MM.1S (cell line): ENCODE data around the gene RBPMS2.

Source experiments
- DNase-seq: peaks from one replicate; pipeline ENCODE4 v3.0.0-alpha.2; 2015
- H2AFZ ChIP-seq: fragments of 300-600 bp; sonication (generic); 2 replicates; pipeline ENCODE4 v1.6.0; 2016; ENCODE audit warnings: antibody characterized with exemption, low read length
- H3F3A ChIP-seq: fragments of 300-600 bp; sonication (generic); 2 replicates; pipeline ENCODE4 v1.6.1; 2016; ENCODE audit warnings: mild to moderate bottlenecking, antibody characterized with exemption, low read length, moderate library complexity, mixed read lengths; ENCODE audit not compliant: insufficient read depth
- H3K27ac ChIP-seq: fragments of 300-600 bp; sonication (generic); 2 replicates; pipeline ENCODE4 v1.5.1; 2016; ENCODE audit warnings: mild to moderate bottlenecking, low read length
- H3K27me3 ChIP-seq: fragments of 300-600 bp; sonication (generic); replicated peaks from 2 replicates; pipeline ENCODE4 v1.6.0; 2016; ENCODE audit warnings: low read length; ENCODE audit not compliant: insufficient read depth
- H3K36me3 ChIP-seq: fragments of 300-600 bp; sonication (generic); replicated peaks from 2 replicates; pipeline ENCODE4 v1.6.1; 2016; ENCODE audit warnings: mild to moderate bottlenecking, low read length, mixed read lengths; ENCODE audit not compliant: insufficient read depth
- H3K4me1 ChIP-seq: fragments of 300-600 bp; sonication (generic); 2 replicates; pipeline ENCODE4 v1.6.1; 2016; ENCODE audit warnings: low read length, mixed read lengths
- H3K4me2 ChIP-seq: fragments of 300-600 bp; sonication (generic); 2 replicates; pipeline ENCODE4 v1.6.0; 2016; ENCODE audit warnings: low read depth, low read length
- H3K4me3 ChIP-seq: fragments of 300-600 bp; sonication (generic); 2 replicates; pipeline ENCODE4 v1.5.1; 2016; ENCODE audit warnings: low read length, mixed read lengths
- H3K79me2 ChIP-seq: fragments of 300-600 bp; sonication (generic); 2 replicates; pipeline ENCODE4 v1.6.1; 2016; ENCODE audit warnings: mixed run types, low read length, mixed read lengths
- H3K9ac ChIP-seq: fragments of 300-600 bp; sonication (generic); 2 replicates; pipeline ENCODE4 v1.6.1; 2016; ENCODE audit warnings: low read length, mixed read lengths
- H3K9me2 ChIP-seq: fragments of 300-600 bp; sonication (generic); replicated peaks from 2 replicates; pipeline ENCODE4 v1.6.1; 2016; ENCODE audit warnings: mild to moderate bottlenecking, low read length, mixed read lengths; ENCODE audit not compliant: insufficient read depth
- H3K9me3 ChIP-seq: fragments of 300-600 bp; sonication (generic); replicated peaks from 2 replicates; pipeline ENCODE4 v1.6.1; 2016; ENCODE audit warnings: mild to moderate bottlenecking, low read length, mixed read lengths; ENCODE audit not compliant: insufficient read depth
- H4K20me1 ChIP-seq: fragments of 300-600 bp; sonication (generic); 2 replicates; pipeline ENCODE4 v1.6.1; 2016; ENCODE audit warnings: mild to moderate bottlenecking, low read length, moderate library complexity, mixed read lengths; ENCODE audit not compliant: insufficient read depth
- EZH2 ChIP-seq: fragments of 300-600 bp; sonication (generic); optimal IDR thresholded peaks from 2 replicates; pipeline ENCODE3; 2017; ENCODE audit warnings: low read depth, mild to moderate bottlenecking, antibody characterized with exemption, low read length, mixed read lengths
- EZH2phosphoT487 ChIP-seq: fragments of 300-600 bp; sonication (generic); IDR thresholded peaks from 2 replicates; pipeline ENCODE4 v1.6.1; 2018; ENCODE audit warnings: antibody characterized with exemption, low read length
- TF ChIP-seq, protein P1 (sequence below): fragments of 300-600 bp; sonication (generic); IDR thresholded peaks from 2 replicates; pipeline ENCODE4 v1.5.1; 2016; ENCODE audit warnings: antibody characterized with exemption, low read length, mixed read lengths

The RBPMS2 gene

DNA sequence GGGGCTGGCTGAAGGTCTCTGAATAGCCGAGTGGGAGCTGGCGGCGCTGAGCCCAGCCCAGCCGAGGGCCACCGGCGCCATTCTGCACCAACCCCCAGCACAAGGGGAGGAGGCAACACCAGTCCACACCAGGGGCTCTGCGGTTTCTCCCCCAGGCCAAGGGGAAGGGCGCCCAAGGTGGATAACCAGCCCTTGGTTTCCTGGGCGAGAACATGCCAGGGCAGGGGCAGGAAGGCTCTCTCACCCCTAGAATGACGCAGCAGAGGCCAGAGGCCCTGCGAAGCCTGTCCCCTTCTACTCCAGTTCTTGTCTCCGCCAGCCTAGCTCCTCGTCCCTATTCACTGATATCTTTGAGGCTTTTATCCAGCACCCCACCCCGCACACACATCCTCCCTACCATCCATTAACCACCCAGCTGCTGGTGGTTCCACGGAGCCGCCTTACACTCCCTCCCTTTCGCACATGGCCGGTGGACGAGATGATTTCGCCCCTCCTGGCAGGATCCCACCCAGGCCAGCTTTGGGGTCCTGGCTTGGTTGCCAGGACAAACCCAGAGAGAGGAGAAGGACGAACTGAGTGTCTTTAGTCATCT, 1.3 kb downstream of the RBPMS2 start:
- no peak for DNase-seq
- no peaks in the 10 kb centered on the region for H3K79me2 ChIP-seq

DNA sequence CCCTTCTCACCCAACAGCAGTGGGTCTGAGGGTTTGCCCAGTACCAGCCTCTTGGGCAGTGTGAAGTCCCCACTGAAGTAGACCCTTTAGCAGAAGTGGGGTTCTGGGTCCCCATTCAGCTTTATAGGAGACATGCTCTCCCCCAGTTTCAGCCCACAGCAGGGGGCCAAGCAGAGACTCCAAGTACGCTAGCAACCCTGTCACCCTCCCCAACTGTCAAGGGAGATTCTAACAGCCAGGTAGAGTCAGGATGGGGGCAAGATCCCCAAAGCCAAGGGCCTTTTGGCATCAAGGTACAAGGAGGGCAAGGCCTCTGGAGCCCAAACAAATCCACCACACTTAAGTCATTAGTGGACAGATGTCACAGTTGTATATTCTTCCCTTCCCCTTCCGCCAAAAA, 1.8 kb downstream of the RBPMS2 start:
- no peaks in the 10 kb centered on the region for H3K4me1 ChIP-seq
- H3K36me3 ChIP-seq: no peaks in the 10 kb centered on the region
- DNase-seq: no peak
- TF ChIP-seq EZH2: no peak
- no peak for TF ChIP-seq EZH2phosphoT487
- TF ChIP-seq, protein P1, sequence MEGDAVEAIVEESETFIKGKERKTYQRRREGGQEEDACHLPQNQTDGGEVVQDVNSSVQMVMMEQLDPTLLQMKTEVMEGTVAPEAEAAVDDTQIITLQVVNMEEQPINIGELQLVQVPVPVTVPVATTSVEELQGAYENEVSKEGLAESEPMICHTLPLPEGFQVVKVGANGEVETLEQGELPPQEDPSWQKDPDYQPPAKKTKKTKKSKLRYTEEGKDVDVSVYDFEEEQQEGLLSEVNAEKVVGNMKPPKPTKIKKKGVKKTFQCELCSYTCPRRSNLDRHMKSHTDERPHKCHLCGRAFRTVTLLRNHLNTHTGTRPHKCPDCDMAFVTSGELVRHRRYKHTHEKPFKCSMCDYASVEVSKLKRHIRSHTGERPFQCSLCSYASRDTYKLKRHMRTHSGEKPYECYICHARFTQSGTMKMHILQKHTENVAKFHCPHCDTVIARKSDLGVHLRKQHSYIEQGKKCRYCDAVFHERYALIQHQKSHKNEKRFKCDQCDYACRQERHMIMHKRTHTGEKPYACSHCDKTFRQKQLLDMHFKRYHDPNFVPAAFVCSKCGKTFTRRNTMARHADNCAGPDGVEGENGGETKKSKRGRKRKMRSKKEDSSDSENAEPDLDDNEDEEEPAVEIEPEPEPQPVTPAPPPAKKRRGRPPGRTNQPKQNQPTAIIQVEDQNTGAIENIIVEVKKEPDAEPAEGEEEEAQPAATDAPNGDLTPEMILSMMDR: no peak
- H3K79me2 ChIP-seq: no peaks in the 10 kb centered on the region
- H3K27me3 ChIP-seq: peaks cover 20% of the 10 kb centered on the region
- H2AFZ ChIP-seq: no peak overlapping the region
- no peak overlapping the region for H3K9ac ChIP-seq
- H3K9me3 ChIP-seq: no peaks in the 10 kb centered on the region
- no peak overlapping the region for H3K4me3 ChIP-seq
- no peaks in the 10 kb centered on the region for H3F3A ChIP-seq
- H3K27ac ChIP-seq: no peak overlapping the region
- no peaks in the 10 kb centered on the region for H3K9me2 ChIP-seq
- H4K20me1 ChIP-seq: no peaks in the 10 kb centered on the region
- H3K4me2 ChIP-seq: no peak overlapping the region

More for the DNA sequence above, 1.3 kb downstream of the RBPMS2 start:
- Histone ChIP-seq H3F3A (no peaks in the 10 kb centered on the region), H3K9me2 (no peaks in the 10 kb centered on the region), H3K36me3 (no peaks in the 10 kb centered on the region), H3K9ac (no peak overlapping the region), H3K27me3 (peaks cover 20% of the 10 kb centered on the region), H4K20me1 (no peaks in the 10 kb centered on the region), H3K4me3 (no peak overlapping the region), H3K27ac (no peak overlapping the region), H3K9me3 (no peaks in the 10 kb centered on the region), H2AFZ (no peak overlapping the region), H3K4me1 (no peaks in the 10 kb centered on the region), H3K4me2 (no peak overlapping the region)
- TF ChIP-seq, protein P1: no peak
- no peak for TF ChIP-seq EZH2
- no peak for TF ChIP-seq EZH2phosphoT487

- no peak for DNase-seq
- no peak overlapping the region for H3K9ac ChIP-seq
- H4K20me1 ChIP-seq: no peaks in the 10 kb centered on the region
- no peak overlapping the region for H2AFZ ChIP-seq
- no peaks in the 10 kb centered on the region for H3K36me3 ChIP-seq
- H3K27ac ChIP-seq: no peak overlapping the region
- no peaks in the 10 kb centered on the region for H3K9me2 ChIP-seq
- H3K4me1 ChIP-seq: no peaks in the 10 kb centered on the region
- TF ChIP-seq EZH2: no peak
- TF ChIP-seq EZH2phosphoT487: no peak
- H3K9me3 ChIP-seq: no peaks in the 10 kb centered on the region
- H3K4me2 ChIP-seq: no peak overlapping the region
- H3K27me3 ChIP-seq: peaks cover 20% of the 10 kb centered on the region
- no peaks in the 10 kb centered on the region for H3K79me2 ChIP-seq
- H3K4me3 ChIP-seq: no peak overlapping the region
- no peaks in the 10 kb centered on the region for H3F3A ChIP-seq
Measured at GRCh38 chr15:64772964-64773363, 2.4 kb downstream of the RBPMS2 start.

GRCh38 chr15:64772488-64772887, 2.9 kb downstream of the RBPMS2 start:
- Histone ChIP-seq H3K4me1 (no peaks in the 10 kb centered on the region), H3K4me2 (no peak overlapping the region), H3F3A (no peaks in the 10 kb centered on the region)

More at GRCh38 chr15:64772488-64772887, 2.9 kb downstream of the RBPMS2 start:
- Histone ChIP-seq H3K36me3 (no peaks in the 10 kb centered on the region), H3K9me2 (no peaks in the 10 kb centered on the region), H4K20me1 (no peaks in the 10 kb centered on the region), H3K27ac (no peak overlapping the region), H3K4me3 (no peak overlapping the region), H3K9me3 (no peaks in the 10 kb centered on the region), H3K9ac (no peak overlapping the region), H2AFZ (no peak overlapping the region), H3K27me3 (peaks cover 20% of the 10 kb centered on the region), H3K79me2 (no peaks in the 10 kb centered on the region)
- no peak for DNase-seq
- no peak for TF ChIP-seq EZH2phosphoT487
- TF ChIP-seq, protein P1: no peak
- TF ChIP-seq EZH2: no peak
